ENCODE measurements around the gene ITIH1. TPM values are rescaled to one million over a fixed set of nuclear protein-coding genes. Genes with fewer than 3 reads are reported as not detected.

The ITIH1 gene
- total RNA-seq, 1 donor from 2014 or later, result not detected

- no peaks in the 10 kb centered on the region for H3K36me3 ChIP-seq
- no peaks in the 10 kb centered on the region for H3K9me3 Mint-ChIP-seq
- H3K27ac ChIP-seq, result no peak overlapping the region
- no peaks in the 10 kb centered on the region for H3K9me3 ChIP-seq (ENCODE audit: low read depth)
- no peak overlapping the region for H3K4me3 Mint-ChIP-seq
- H3K79me2 ChIP-seq (ENCODE audit: low read depth), result no peaks in the 10 kb centered on the region
- no peak overlapping the region for H3K4me3 ChIP-seq
- no peaks in the 10 kb centered on the region for H3K36me3 Mint-ChIP-seq
- DNase-seq (ENCODE audit: low spot score), result peak; percentile 55
- H4K20me1 ChIP-seq (ENCODE audit: low read depth), result no peaks in the 10 kb centered on the region
- H3K27me3 Mint-ChIP-seq (ENCODE audit: insufficient read depth, low read depth), result peaks cover 5% of the 10 kb centered on the region
- peaks cover 10% of the 10 kb centered on the region for H3K4me1 ChIP-seq
- H3K9ac ChIP-seq, result no peak overlapping the region
- peaks cover 4% of the 10 kb centered on the region for H3F3A ChIP-seq (ENCODE audit: low read depth)
- peak overlapping the region; percentile 22 for H3K4me2 ChIP-seq
- H3K4me1 Mint-ChIP-seq, result peaks cover 17% of the 10 kb centered on the region
- peak overlapping the region; percentile 85 for H3K27ac Mint-ChIP-seq
- TF ChIP-seq EZH2phosphoT487 (IDR thresholded peaks at IDR 0.05) (no peak), CTCF (IDR thresholded peaks at IDR 0.05) (no peak)
- H3K27me3 ChIP-seq, result no peaks in the 10 kb centered on the region
- H2AFZ ChIP-seq (replicated peaks), result peak overlapping the region; percentile 57
These were observed 42.5 kb downstream of the ITIH1 start for GRCh38 chr3:52819936-52820335.

GRCh38 chr3:52820736-52821135, 43.3 kb downstream of the ITIH1 start:
- no peaks in the 10 kb centered on the region for H4K20me1 ChIP-seq (ENCODE audit: low read depth)
- no peak for TF ChIP-seq EZH2phosphoT487 (IDR thresholded peaks at IDR 0.05)
- peak; percentile 81 for TF ChIP-seq CTCF (IDR thresholded peaks at IDR 0.05)
- no peak for TF ChIP-seq EZH2 (IDR thresholded peaks at IDR 0.05)
- Mint-ChIP-seq H3K4me1 (peaks cover 17% of the 10 kb centered on the region), H3K36me3 (no peaks in the 10 kb centered on the region), H3K9me3 (no peaks in the 10 kb centered on the region), H3K4me3 (no peak overlapping the region), H3K27me3 (ENCODE audit: insufficient read depth, low read depth) (peaks cover 6% of the 10 kb centered on the region), H3K27ac (peak overlapping the region; percentile 63)
- DNase-seq (ENCODE audit: low spot score), result peak; percentile 76
- no peaks in the 10 kb centered on the region for H3K27me3 ChIP-seq
- H3K9ac ChIP-seq, result no peak overlapping the region
- H3K4me2 ChIP-seq, result no peak overlapping the region
- H3K27ac ChIP-seq, result no peak overlapping the region
- H3K36me3 ChIP-seq, result no peaks in the 10 kb centered on the region
- H2AFZ ChIP-seq (replicated peaks), result peak overlapping the region; percentile 57
- peaks cover 4% of the 10 kb centered on the region for H3F3A ChIP-seq (ENCODE audit: low read depth)
- H3K4me3 ChIP-seq, result no peak overlapping the region
- H3K79me2 ChIP-seq (ENCODE audit: low read depth), result no peaks in the 10 kb centered on the region
- H3K9me3 ChIP-seq (ENCODE audit: low read depth), result no peaks in the 10 kb centered on the region
- H3K4me1 ChIP-seq, result peaks cover 10% of the 10 kb centered on the region

- Histone ChIP-seq H3K27me3 (no peaks in the 10 kb centered on the region), H3F3A (ENCODE audit: low read depth) (peaks cover 4% of the 10 kb centered on the region), H4K20me1 (ENCODE audit: low read depth) (no peaks in the 10 kb centered on the region), H3K4me2 (no peak overlapping the region), H3K4me1 (peaks cover 10% of the 10 kb centered on the region), H3K27ac (no peak overlapping the region), H3K9me3 (ENCODE audit: low read depth) (no peaks in the 10 kb centered on the region), H3K9ac (no peak overlapping the region), H3K36me3 (no peaks in the 10 kb centered on the region), H3K4me3 (no peak overlapping the region), H2AFZ (replicated peaks) (no peak overlapping the region), H3K79me2 (ENCODE audit: low read depth) (no peaks in the 10 kb centered on the region)
- Mint-ChIP-seq H3K4me3 (no peak overlapping the region), H3K27me3 (ENCODE audit: insufficient read depth, low read depth) (peaks cover 11% of the 10 kb centered on the region), H3K4me1 (peaks cover 17% of the 10 kb centered on the region), H3K9me3 (no peaks in the 10 kb centered on the region), H3K27ac (no peak overlapping the region), H3K36me3 (no peaks in the 10 kb centered on the region)
- TF ChIP-seq EZH2 (IDR thresholded peaks at IDR 0.05), result no peak
- no peak for TF ChIP-seq CTCF (IDR thresholded peaks at IDR 0.05)
- TF ChIP-seq EZH2phosphoT487 (IDR thresholded peaks at IDR 0.05), result no peak
- no peak for DNase-seq (ENCODE audit: low spot score)
These were observed 45.0 kb downstream of the ITIH1 start for GRCh38 chr3:52822363-52822762.

Measured in neural progenitor cell (in vitro differentiated cells).